T-cell (primary cell): ENCODE results near the gene TCF19. TPM values are rescaled to one million over a fixed set of nuclear protein-coding genes. Genes with fewer than 3 reads are reported as not detected.

Experiments used
- ATAC-seq, 4 experiments: fragments of 200-7000 bp in 3 of 4; fragments of 150-1000 bp in 1 of 4; cut with Tn5 transposase; replicated peaks in 1 of 4; 1 replicate in 3 of 4; 2 replicates in 1 of 4; pipeline ENCODE4 v1.10.0; 2021; ENCODE audit warnings: moderate library complexity in 3 of 4, mild to moderate bottlenecking in 2 of 4, moderate number of reproducible peaks in 1 of 4
- CTCF ChIA-PET, 2 donors: fragments of 300-600 bp; sonication (Branson Sonifier 250); formaldehyde crosslinking; loops; one replicate each; lab custom pipeline; 2022; ENCODE audit warnings: antibody characterized with exemption in 2 of 2; lab: Charles Lee
- POLR2A ChIA-PET, 2 donors: fragments of 300-600 bp; sonication (Branson Sonifier 250); formaldehyde crosslinking; loops; one replicate each; lab custom pipeline; 2022; ENCODE audit warnings: antibody characterized with exemption in 2 of 2; lab: Charles Lee
- DNase-seq, 35 experiments: peaks; one replicate each; pipeline versions ENCODE4 v3.0.0 to v3.0.0-alpha.2; 2013 to 2023
- H3K27ac ChIP-seq: one replicate; pipeline ENCODE4 v1.5.1; 2013; ENCODE audit warnings: low read length
- H3K27me3 ChIP-seq, 2 experiments: replicated peaks in 1 of 2; 1 replicate in 1 of 2; 2 replicates in 1 of 2; pipeline versions ENCODE4 v1.6.1 to v1.7.0; 2013; ENCODE audit warnings: low read length in 1 of 2, mixed read lengths in 1 of 2; ENCODE audit not compliant: control insufficient read depth in 2 of 2, insufficient read depth in 2 of 2; ENCODE audit errors: extremely low read depth in 1 of 2
- H3K36me3 ChIP-seq, 2 donors: 1 replicate in 1 of 2; 2 replicates in 1 of 2; pipeline versions ENCODE4 v1.6.1 to v1.7.0; 2013; ENCODE audit warnings: low read length in 1 of 2; ENCODE audit not compliant: control insufficient read depth in 2 of 2, insufficient read depth in 1 of 2; ENCODE audit errors: extremely low read depth in 1 of 2
- H3K4me1 ChIP-seq, 2 experiments: 1 replicate in 1 of 2; 2 replicates in 1 of 2; pipeline versions ENCODE4 v1.6.1 to v1.7.0; 2013; ENCODE audit warnings: low read length in 2 of 2, mixed read lengths in 1 of 2; ENCODE audit not compliant: insufficient read depth in 2 of 2, control insufficient read depth in 1 of 2; ENCODE audit errors: extremely low read depth in 1 of 2
- H3K4me3 ChIP-seq, 2 donors: 1 replicate in 1 of 2; 2 replicates in 1 of 2; pipeline versions ENCODE4 v1.5.1 to v1.7.0; 2013; ENCODE audit warnings: mild to moderate bottlenecking in 2 of 2, low read length in 1 of 2, moderate library complexity in 1 of 2; ENCODE audit not compliant: control insufficient read depth in 1 of 2; ENCODE audit errors: extremely low read depth in 1 of 2
- H3K9me3 ChIP-seq: 2 replicates; pipeline ENCODE4 v1.7.0; 2013
- H3K27ac Mint-ChIP-seq, 2 donors: one replicate each; pipeline ENCODE4 v1.8.0; 2020 to 2021; ENCODE audit warnings: mild to moderate bottlenecking in 2 of 2, mixed read lengths in 2 of 2
- H3K27me3 Mint-ChIP-seq, 2 donors: one replicate each; pipeline ENCODE4 v1.8.0; 2021 to 2022; ENCODE audit warnings: mixed read lengths in 2 of 2
- H3K36me3 Mint-ChIP-seq: one replicate; pipeline ENCODE4 v1.8.0; 2021; ENCODE audit warnings: mixed read lengths
- H3K4me1 Mint-ChIP-seq, 3 donors: one replicate each; pipeline ENCODE4 v1.8.0; 2020 to 2022; ENCODE audit warnings: mixed read lengths in 3 of 3, mild to moderate bottlenecking in 1 of 3
- H3K4me3 Mint-ChIP-seq, 3 donors: one replicate each; pipeline ENCODE4 v1.8.0; 2020 to 2022; ENCODE audit warnings: mild to moderate bottlenecking in 3 of 3, mixed read lengths in 3 of 3, moderate library complexity in 3 of 3
- H3K9me3 Mint-ChIP-seq, 3 donors: one replicate each; pipeline ENCODE4 v1.8.0; 2020 to 2022; ENCODE audit warnings: mixed read lengths in 3 of 3
- WGBS: methylation state at CpG from one replicate; pipeline ENCODE4 v1.1.5; 2013; ENCODE audit warnings: missing lambda C conversion rate; ENCODE audit not compliant: insufficient coverage; 5-methylcytosine and 5-hydroxymethylcytosine counted together
- total RNA-seq, 35 experiments: library from RNA in 6 of 35; stranded (reverse) in 6 of 35; fragments of 120-200 nt in 1 of 35; gene quantifications; one replicate each; pipeline versions ENCODE4 v1.2.1 to v1.2.4 and lab custom pipeline; 2013 to 2026

The TCF19 gene
- total RNA-seq, 5 donors from 2014 or later (not counting 1 experiment from before 2014, with no cell fraction given): 5.9 to 10.8 (median 9.6) TPM

- no peaks in the 10 kb centered on the region for H3K36me3 Mint-ChIP-seq
- CTCF ChIA-PET: interaction anchor here (0.6 to 0.8 kb wide), 3 partner anchors 8 to 244 kb away, joined by 3 read pairs; no protein-coding TSS in a partner anchor
- POLR2A ChIA-PET: no interaction called here
- no peaks in the 10 kb centered on the region for H3K9me3 Mint-ChIP-seq
- H3K27me3 Mint-ChIP-seq: no peaks in the 10 kb centered on the region
- 78% methylated on average over 3 of the region's 10 CpGs for WGBS
- no peak for DNase-seq
- Histone ChIP-seq H3K4me3 (no peak overlapping the region), H3K36me3 (no peaks in the 10 kb centered on the region), H3K27ac (no peak overlapping the region), H3K9me3 (no peaks in the 10 kb centered on the region), H3K4me1 (peaks cover 2 to 6% of the 10 kb centered on the region in 2 experiments), H3K27me3 (peaks cover 0 to 6% of the 10 kb centered on the region in 2 experiments)
- peaks cover 4 to 5% (median 4%) of the 10 kb centered on the region in 3 donors for H3K4me1 Mint-ChIP-seq
- no peak overlapping the region for H3K4me3 Mint-ChIP-seq
- ATAC-seq: no peak
- no peak overlapping the region for H3K27ac Mint-ChIP-seq
Observed at GRCh38 chr6:31135710-31136109, 22.7 kb upstream of the TCF19 start.

- H3K27me3 Mint-ChIP-seq: no peaks in the 10 kb centered on the region
- no peaks in the 10 kb centered on the region for H3K9me3 Mint-ChIP-seq
- CTCF ChIA-PET: interaction anchor here in 1 of 2 donors (0.8 to 1.7 kb wide), 3 partner anchors 10 to 226 kb away, joined by 3 to 5 read pairs (median 3); no protein-coding TSS in a partner anchor
- ATAC-seq: no peak
- no peaks in the 10 kb centered on the region for H3K9me3 ChIP-seq
- POLR2A ChIA-PET: no interaction called here
- DNase-seq: no peak
- peaks cover 3% of the 10 kb centered on the region for H3K36me3 Mint-ChIP-seq
- peak within 1 kb of the TSS in 1 of 2 donors; percentile 7 for H3K4me3 ChIP-seq
- H3K36me3 ChIP-seq: peaks cover 0 to 3% of the 10 kb centered on the region in 2 donors
- peaks cover 2 to 6% of the 10 kb centered on the region in 2 experiments for H3K4me1 ChIP-seq
- peaks cover 0 to 4% of the 10 kb centered on the region in 2 experiments for H3K27me3 ChIP-seq
- H3K4me1 Mint-ChIP-seq: peaks cover 4 to 5% (median 4%) of the 10 kb centered on the region in 3 donors
- 81% methylated on average over 3 of the region's 4 CpGs for WGBS
- peak within 1 kb of the TSS in 1 of 3 donors; percentile 75 for H3K4me3 Mint-ChIP-seq
- no peak within 1 kb of the TSS for H3K27ac Mint-ChIP-seq
- no peak within 1 kb of the TSS for H3K27ac ChIP-seq
Observed at GRCh38 chr6:31138982-31139381, 19.4 kb upstream of the TCF19 start, which contains the start of gene PSORS1C2. Gene PSORS1C2 (minus strand): TSS chr6:31139066. CDS start chr6:31139026, 40 bp downstream.

- 73% methylated on average over 4 of the region's 4 CpGs for WGBS
- Mint-ChIP-seq H3K27me3 (no peaks in the 10 kb centered on the region), H3K9me3 (no peaks in the 10 kb centered on the region), H3K36me3 (peaks cover 7% of the 10 kb centered on the region), H3K27ac (no peak overlapping the region), H3K4me1 (peaks cover 4 to 5% (median 4%) of the 10 kb centered on the region in 3 donors), H3K4me3 (no peak overlapping the region)
- ATAC-seq (no peak), DNase-seq (no peak)
- H3K4me1 ChIP-seq: peaks cover 2 to 6% of the 10 kb centered on the region in 2 experiments
- CTCF ChIA-PET: interaction anchor here in 1 of 2 donors (0.8 kb wide), 1 partner anchor 11 kb away, joined by 3 read pairs; no protein-coding TSS in a partner anchor
- H3K4me3 ChIP-seq: no peak overlapping the region
- peaks cover 0 to 4% of the 10 kb centered on the region in 2 experiments for H3K27me3 ChIP-seq
- H3K36me3 ChIP-seq: peaks cover 0 to 9% of the 10 kb centered on the region in 2 donors
- POLR2A ChIA-PET: no interaction called here
- H3K9me3 ChIP-seq: no peaks in the 10 kb centered on the region
- H3K27ac ChIP-seq: no peak overlapping the region
Observed at GRCh38 chr6:31139599-31139998, 18.8 kb upstream of the TCF19 start.

- no peak overlapping the region for H3K27ac ChIP-seq
- POLR2A ChIA-PET: interaction anchor here in 1 of 2 donors (0.6 kb wide), 1 partner anchor 225 kb away, joined by 3 read pairs; no protein-coding TSS in a partner anchor
- peaks cover 7 to 12% of the 10 kb centered on the region in 2 donors for H3K36me3 ChIP-seq
- H3K4me1 ChIP-seq: peaks cover 2 to 6% of the 10 kb centered on the region in 2 experiments
- CTCF ChIA-PET: no interaction called here
- Mint-ChIP-seq H3K36me3 (peaks cover 14% of the 10 kb centered on the region), H3K4me1 (peaks cover 4 to 5% (median 4%) of the 10 kb centered on the region in 3 donors), H3K4me3 (no peak overlapping the region), H3K9me3 (no peaks in the 10 kb centered on the region), H3K27me3 (no peaks in the 10 kb centered on the region), H3K27ac (no peak overlapping the region)
- H3K4me3 ChIP-seq: no peak overlapping the region
- H3K27me3 ChIP-seq: no peaks in the 10 kb centered on the region
- DNase-seq (no peak), ATAC-seq (no peak)
- H3K9me3 ChIP-seq: no peaks in the 10 kb centered on the region
- WGBS: 88% methylated on average over 14 of the region's 15 CpGs
Observed at GRCh38 chr6:31140643-31141042, 17.7 kb upstream of the TCF19 start.

GRCh38 chr6:31142361-31142761, 16.0 kb upstream of the TCF19 start:
- Histone ChIP-seq H3K27me3 (no peaks in the 10 kb centered on the region), H3K4me3 (no peak overlapping the region), H3K4me1 (peaks cover 2 to 6% of the 10 kb centered on the region in 2 experiments), H3K9me3 (no peaks in the 10 kb centered on the region), H3K36me3 (peaks cover 7 to 12% of the 10 kb centered on the region in 2 donors), H3K27ac (no peak overlapping the region)
- Mint-ChIP-seq H3K4me1 (peaks cover 4 to 5% (median 4%) of the 10 kb centered on the region in 3 donors), H3K9me3 (no peaks in the 10 kb centered on the region), H3K27me3 (no peaks in the 10 kb centered on the region), H3K36me3 (peaks cover 17% of the 10 kb centered on the region), H3K4me3 (no peak overlapping the region), H3K27ac (no peak overlapping the region)
- ChIA-PET POLR2A (no interaction called here), CTCF (no interaction called here)
- ATAC-seq: no peak
- WGBS: 88% methylated on average over 2 of the region's 2 CpGs
- no peak for DNase-seq

- no peak for ATAC-seq
- Mint-ChIP-seq H3K4me1 (peaks cover 0 to 5% (median 0%) of the 10 kb centered on the region in 3 donors), H3K9me3 (no peaks in the 10 kb centered on the region), H3K27me3 (no peaks in the 10 kb centered on the region), H3K4me3 (no peak overlapping the region), H3K36me3 (peaks cover 17% of the 10 kb centered on the region), H3K27ac (no peak overlapping the region)
- Histone ChIP-seq H3K4me3 (no peak overlapping the region), H3K36me3 (peaks cover 7 to 12% of the 10 kb centered on the region in 2 donors), H3K9me3 (no peaks in the 10 kb centered on the region), H3K27ac (no peak overlapping the region), H3K4me1 (no peaks in the 10 kb centered on the region), H3K27me3 (no peaks in the 10 kb centered on the region)
- DNase-seq: no peak
- POLR2A ChIA-PET: no interaction called here
- 99% methylated on average over 9 of the region's 11 CpGs for WGBS
- CTCF ChIA-PET: interaction anchor here in 1 of 2 donors (1.0 kb wide), 1 partner anchor 223 kb away, joined by 3 read pairs; no protein-coding TSS in a partner anchor
Observed at GRCh38 chr6:31143148-31143547, 15.2 kb upstream of the TCF19 start.
